PFSK-1 (cell line): ENCODE results near the gene CEACAM21.

Experiments
- REST ChIP-seq, 2 experiments: IDR thresholded peaks; 2 replicates each; pipeline versions ENCODE4 v1.6.1 to v1.8.0; 2011 to 2012; ENCODE audit warnings: low read depth in 2 of 2, low read length in 2 of 2, control low read depth in 1 of 2, inconsistent platforms in 1 of 2, mild to moderate bottlenecking in 1 of 2, moderate library complexity in 1 of 2; ENCODE audit not compliant: insufficient read depth in 1 of 2
- TAF1 ChIP-seq: IDR thresholded peaks from 2 replicates; pipeline ENCODE4 v1.6.1; 2012; ENCODE audit warnings: low read length, control low read depth, borderline replicate concordance; ENCODE audit not compliant: insufficient read depth

- TF ChIP-seq TAF1 (no peak), REST (IDR thresholded peaks at IDR 0.05; ENCODE audit: insufficient read depth in 1 of 2, low read depth in 2 of 2, low read length in 2 of 2) (no peak)
Observed at GRCh38 chr19:41570639-41571112, 5.3 kb upstream of the CEACAM21 start.
